Measurements from ENCODE around the gene ATXN7L3B.

ATXN7L3B gene

DNA sequence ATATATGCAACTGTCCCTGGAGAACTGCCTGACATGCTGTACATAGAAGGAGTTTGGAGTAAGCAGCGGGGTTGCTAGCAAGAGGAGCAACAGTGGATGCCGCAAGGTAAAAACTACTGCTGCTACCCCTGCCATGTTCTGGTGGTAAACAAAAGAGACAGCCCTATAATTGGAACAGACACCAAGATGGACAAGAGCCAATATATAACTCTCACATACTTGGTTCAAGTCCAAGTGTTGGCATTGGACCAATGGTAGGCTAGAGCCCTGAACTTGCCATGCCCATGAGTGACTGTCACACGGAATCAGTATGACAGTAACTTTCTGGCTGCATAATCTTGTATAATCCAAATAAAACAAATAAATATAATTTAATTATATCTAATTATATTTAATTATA lies 13.7 kb downstream of the ATXN7L3B start:
- H3K4me1 ChIP-seq (ENCODE audit: control insufficient read depth, insufficient read depth, low read length): no peaks in the 10 kb centered on the region
- no peak overlapping the region for H3K4me3 ChIP-seq (ENCODE audit: low read length in 2 of 2)
- no peaks in the 10 kb centered on the region for H3K9me3 ChIP-seq (ENCODE audit: control insufficient read depth in 2 of 2, low read length in 2 of 2)
- no peak overlapping the region for H3K27ac ChIP-seq (ENCODE audit: low read length)
- no peaks in the 10 kb centered on the region for H3K27me3 ChIP-seq (ENCODE audit: control insufficient read depth in 1 of 2, insufficient read depth in 2 of 2, low read length in 2 of 2)
- no peaks in the 10 kb centered on the region for H3K36me3 ChIP-seq (ENCODE audit: control insufficient read depth in 2 of 2, insufficient read depth in 2 of 2, low read length in 2 of 2)
- no peak overlapping the region for H3K9ac ChIP-seq (ENCODE audit: low read length in 2 of 2)

DNA sequence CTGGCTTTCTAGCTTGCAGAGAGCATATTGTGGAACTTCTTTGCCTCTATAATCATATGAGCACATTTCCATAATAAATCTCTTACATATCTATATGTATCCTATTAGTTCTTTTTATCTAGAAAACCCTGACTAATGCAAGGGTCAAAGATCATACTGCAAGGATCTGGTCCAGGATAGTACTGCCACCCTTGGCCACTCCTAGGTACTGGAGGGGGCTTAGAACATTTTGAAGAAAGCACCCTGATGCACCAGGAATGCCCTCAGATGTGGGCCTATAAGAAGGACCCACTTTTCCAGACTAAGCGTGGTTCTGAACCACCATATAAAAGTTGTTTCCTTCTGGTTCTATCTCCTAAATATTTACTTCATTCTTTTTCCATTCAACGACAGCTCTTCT lies 14.6 kb downstream of the ATXN7L3B start:
- Histone ChIP-seq H3K9me3 (ENCODE audit: control insufficient read depth in 2 of 2, low read length in 2 of 2) (no peaks in the 10 kb centered on the region), H3K4me1 (ENCODE audit: control insufficient read depth, insufficient read depth, low read length) (no peaks in the 10 kb centered on the region), H3K27me3 (ENCODE audit: control insufficient read depth in 1 of 2, insufficient read depth in 2 of 2, low read length in 2 of 2) (no peaks in the 10 kb centered on the region), H3K9ac (ENCODE audit: low read length in 2 of 2) (no peak overlapping the region), H3K4me3 (ENCODE audit: low read length in 2 of 2) (no peak overlapping the region), H3K36me3 (ENCODE audit: control insufficient read depth in 2 of 2, insufficient read depth in 2 of 2, low read length in 2 of 2) (no peaks in the 10 kb centered on the region), H3K27ac (ENCODE audit: low read length) (no peak overlapping the region)

DNA sequence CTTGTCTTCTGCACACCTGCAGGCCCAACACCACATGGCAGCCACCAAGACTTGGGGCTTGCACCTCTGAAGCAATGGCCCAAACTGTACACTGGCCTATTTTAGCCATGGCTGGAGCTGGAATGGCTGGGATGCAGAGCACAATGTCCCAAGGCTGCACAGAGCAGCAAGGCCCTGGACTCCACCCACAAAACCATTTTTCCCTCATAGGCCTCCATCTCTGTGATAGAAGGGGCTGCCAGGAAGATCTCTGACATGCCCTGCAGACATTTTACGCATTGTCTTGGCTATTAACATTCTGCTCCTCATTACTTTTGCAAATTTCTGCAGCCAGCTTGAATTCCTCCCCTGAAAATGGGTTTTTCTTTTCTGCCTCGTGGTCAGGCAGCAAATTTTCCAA lies 22.1 kb downstream of the ATXN7L3B start:
- Histone ChIP-seq H3K4me3 (ENCODE audit: low read length in 2 of 2) (no peak overlapping the region), H3K36me3 (ENCODE audit: control insufficient read depth in 2 of 2, insufficient read depth in 2 of 2, low read length in 2 of 2) (no peaks in the 10 kb centered on the region), H3K9me3 (ENCODE audit: control insufficient read depth in 2 of 2, low read length in 2 of 2) (no peaks in the 10 kb centered on the region), H3K27me3 (ENCODE audit: control insufficient read depth in 1 of 2, insufficient read depth in 2 of 2, low read length in 2 of 2) (no peaks in the 10 kb centered on the region), H3K4me1 (ENCODE audit: control insufficient read depth, insufficient read depth, low read length) (no peaks in the 10 kb centered on the region), H3K9ac (ENCODE audit: low read length in 2 of 2) (no peak overlapping the region), H3K27ac (ENCODE audit: low read length) (no peak overlapping the region)

DNA sequence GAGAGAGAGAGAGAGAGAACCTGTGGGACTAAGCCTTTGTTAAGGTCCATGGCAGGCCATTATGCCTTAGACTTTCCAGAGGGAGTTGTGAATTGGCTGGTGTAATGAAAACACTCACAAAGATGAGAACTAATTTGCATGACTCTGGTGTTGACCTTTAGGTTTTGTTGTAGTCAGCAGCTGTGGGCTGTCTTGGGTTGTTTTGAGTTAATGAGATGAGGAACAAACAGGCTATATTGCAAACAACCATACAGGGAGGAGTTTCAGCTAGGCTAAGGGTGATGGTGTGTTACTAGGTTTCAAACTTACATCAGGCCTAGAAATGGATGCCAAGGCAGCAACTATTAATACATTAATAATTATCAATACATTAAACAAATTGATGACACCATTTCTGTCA lies 26.3 kb downstream of the ATXN7L3B start:
- Histone ChIP-seq H3K4me3 (ENCODE audit: low read length in 2 of 2) (no peak overlapping the region), H3K4me1 (ENCODE audit: control insufficient read depth, insufficient read depth, low read length) (no peaks in the 10 kb centered on the region), H3K27me3 (ENCODE audit: control insufficient read depth in 1 of 2, insufficient read depth in 2 of 2, low read length in 2 of 2) (no peaks in the 10 kb centered on the region), H3K9me3 (ENCODE audit: control insufficient read depth in 2 of 2, low read length in 2 of 2) (no peaks in the 10 kb centered on the region), H3K9ac (ENCODE audit: low read length in 2 of 2) (no peak overlapping the region), H3K27ac (ENCODE audit: low read length) (no peak overlapping the region), H3K36me3 (ENCODE audit: control insufficient read depth in 2 of 2, insufficient read depth in 2 of 2, low read length in 2 of 2) (no peaks in the 10 kb centered on the region)

DNA sequence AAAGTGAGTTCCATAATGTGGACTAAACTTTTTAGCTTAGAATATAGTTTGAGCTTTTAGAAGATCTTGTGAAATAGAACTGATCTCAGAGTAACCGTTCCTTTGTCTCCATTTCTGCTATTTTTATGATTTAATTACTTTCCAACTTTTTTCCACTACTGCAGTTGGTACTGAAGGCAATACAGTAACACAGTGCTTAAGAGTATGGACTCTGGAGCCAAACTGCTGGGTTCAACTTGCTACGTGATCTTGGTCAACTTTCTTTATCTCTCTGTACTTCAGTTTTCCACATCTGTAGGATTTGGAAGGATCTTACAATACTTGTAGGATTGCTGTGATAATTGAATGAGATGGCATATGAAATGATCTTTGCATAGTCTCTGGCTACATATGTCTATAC lies 40.9 kb downstream of the ATXN7L3B start:
- H3K4me3 ChIP-seq (ENCODE audit: low read length in 2 of 2): no peak overlapping the region
- no peak overlapping the region for H3K9ac ChIP-seq (ENCODE audit: low read length in 2 of 2)
- H3K36me3 ChIP-seq (ENCODE audit: control insufficient read depth in 2 of 2, insufficient read depth in 2 of 2, low read length in 2 of 2): no peaks in the 10 kb centered on the region
- H3K9me3 ChIP-seq (ENCODE audit: control insufficient read depth in 2 of 2, low read length in 2 of 2): no peaks in the 10 kb centered on the region
- no peaks in the 10 kb centered on the region for H3K27me3 ChIP-seq (ENCODE audit: control insufficient read depth in 1 of 2, insufficient read depth in 2 of 2, low read length in 2 of 2)
- H3K27ac ChIP-seq (ENCODE audit: low read length): no peak overlapping the region
- no peaks in the 10 kb centered on the region for H3K4me1 ChIP-seq (ENCODE audit: control insufficient read depth, insufficient read depth, low read length)

DNA sequence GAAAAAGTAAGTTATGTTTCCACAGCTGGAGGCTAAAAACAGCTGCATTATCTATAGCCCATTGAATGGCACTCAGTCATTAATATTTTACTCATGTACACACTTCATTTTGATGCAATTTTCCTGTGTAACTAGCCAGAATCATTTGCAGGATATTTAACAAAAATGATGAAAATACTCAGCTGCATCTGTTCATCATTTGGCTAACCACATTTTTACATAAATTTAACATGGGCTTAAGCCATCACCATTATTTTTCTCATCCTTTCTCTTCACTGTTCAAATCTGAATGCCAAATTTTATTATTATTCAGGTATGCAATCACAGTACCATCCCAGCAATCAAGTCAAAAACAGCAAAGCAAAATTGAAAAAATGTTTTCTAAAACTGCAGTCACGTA lies 41.8 kb downstream of the ATXN7L3B start:
- H3K9me3 ChIP-seq (ENCODE audit: control insufficient read depth in 2 of 2, low read length in 2 of 2): no peaks in the 10 kb centered on the region
- no peaks in the 10 kb centered on the region for H3K27me3 ChIP-seq (ENCODE audit: control insufficient read depth in 1 of 2, insufficient read depth in 2 of 2, low read length in 2 of 2)
- no peaks in the 10 kb centered on the region for H3K36me3 ChIP-seq (ENCODE audit: control insufficient read depth in 2 of 2, insufficient read depth in 2 of 2, low read length in 2 of 2)
- no peak overlapping the region for H3K4me3 ChIP-seq (ENCODE audit: low read length in 2 of 2)
- no peaks in the 10 kb centered on the region for H3K4me1 ChIP-seq (ENCODE audit: control insufficient read depth, insufficient read depth, low read length)
- no peak overlapping the region for H3K27ac ChIP-seq (ENCODE audit: low read length)
- no peak overlapping the region for H3K9ac ChIP-seq (ENCODE audit: low read length in 2 of 2)

DNA sequence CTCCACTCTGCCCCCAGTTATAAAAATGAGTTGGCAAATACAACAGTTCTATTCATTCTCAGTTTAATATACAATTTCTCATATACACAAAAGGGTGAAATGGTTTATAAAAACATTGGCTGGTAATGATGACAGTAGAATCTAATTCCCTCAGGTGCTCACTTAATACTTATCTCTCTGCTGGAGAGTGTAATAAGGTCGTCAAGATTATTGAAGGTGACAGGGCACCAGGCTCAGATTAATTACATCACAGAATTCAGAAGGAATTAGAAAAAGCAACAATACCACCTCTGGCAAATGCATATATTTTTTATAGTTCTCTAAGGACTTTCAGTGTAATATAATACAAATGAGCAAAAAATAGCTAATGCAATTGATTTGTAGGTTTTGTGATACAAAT lies 42.3 kb downstream of the ATXN7L3B start:
- Histone ChIP-seq H3K4me3 (ENCODE audit: low read length in 2 of 2) (no peak overlapping the region), H3K27ac (ENCODE audit: low read length) (no peak overlapping the region), H3K27me3 (ENCODE audit: control insufficient read depth in 1 of 2, insufficient read depth in 2 of 2, low read length in 2 of 2) (no peaks in the 10 kb centered on the region), H3K36me3 (ENCODE audit: control insufficient read depth in 2 of 2, insufficient read depth in 2 of 2, low read length in 2 of 2) (no peaks in the 10 kb centered on the region), H3K9me3 (ENCODE audit: control insufficient read depth in 2 of 2, low read length in 2 of 2) (no peaks in the 10 kb centered on the region), H3K4me1 (ENCODE audit: control insufficient read depth, insufficient read depth, low read length) (no peaks in the 10 kb centered on the region), H3K9ac (ENCODE audit: low read length in 2 of 2) (no peak overlapping the region)

DNA sequence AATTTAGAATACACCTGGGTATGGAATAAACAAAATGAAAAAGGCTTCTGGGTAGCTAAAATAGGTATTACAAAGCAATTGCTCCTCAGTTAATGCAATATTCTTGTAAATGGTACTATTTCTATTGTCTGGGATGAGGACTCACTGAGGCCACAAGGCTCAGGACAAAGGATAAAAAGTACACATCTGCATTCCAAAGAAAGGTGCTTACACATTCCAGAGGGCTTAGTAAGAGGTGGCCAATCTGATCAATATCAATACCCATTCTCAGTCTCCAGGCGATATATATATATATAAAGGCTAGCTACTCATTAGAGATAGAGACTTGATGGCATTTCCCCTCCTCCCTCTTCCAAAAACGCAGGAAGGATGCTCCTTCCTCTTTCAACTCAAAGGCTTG lies 43.8 kb downstream of the ATXN7L3B start:
- Histone ChIP-seq H3K4me1 (ENCODE audit: control insufficient read depth, insufficient read depth, low read length) (no peaks in the 10 kb centered on the region), H3K27ac (ENCODE audit: low read length) (no peak overlapping the region), H3K9ac (ENCODE audit: low read length in 2 of 2) (no peak overlapping the region), H3K36me3 (ENCODE audit: control insufficient read depth in 2 of 2, insufficient read depth in 2 of 2, low read length in 2 of 2) (no peaks in the 10 kb centered on the region), H3K4me3 (ENCODE audit: low read length in 2 of 2) (no peak overlapping the region), H3K27me3 (ENCODE audit: control insufficient read depth in 1 of 2, insufficient read depth in 2 of 2, low read length in 2 of 2) (no peaks in the 10 kb centered on the region), H3K9me3 (ENCODE audit: control insufficient read depth in 2 of 2, low read length in 2 of 2) (no peaks in the 10 kb centered on the region)

DNA sequence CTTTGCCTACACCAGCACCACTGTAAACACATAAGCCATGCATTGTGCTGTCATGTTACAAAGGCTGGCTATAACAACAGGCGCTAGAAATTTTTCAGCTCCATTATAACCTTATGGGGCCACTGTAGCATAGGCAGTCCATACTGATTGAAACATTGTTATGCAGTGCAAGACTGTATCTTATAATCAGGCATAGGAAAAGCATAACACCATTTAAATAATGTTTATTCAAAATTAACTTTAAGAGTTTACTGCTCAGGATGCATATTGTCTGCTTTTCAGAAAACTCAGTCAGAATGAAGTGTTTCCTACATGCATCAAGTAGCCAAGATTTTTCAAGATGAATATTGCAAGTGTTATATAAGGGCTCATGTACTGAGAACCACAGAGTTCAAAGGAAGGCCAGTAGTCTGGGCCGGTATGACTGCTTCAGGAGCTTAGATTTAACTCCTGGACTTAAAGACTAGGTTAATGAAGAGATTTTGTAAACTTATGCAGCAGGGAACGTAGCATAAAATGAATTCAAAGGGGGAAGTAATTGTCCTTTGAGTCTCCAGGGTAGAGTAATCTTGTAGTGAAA lies 46.9 kb downstream of the ATXN7L3B start:
- Histone ChIP-seq H3K27ac (ENCODE audit: low read length) (no peak overlapping the region), H3K4me3 (ENCODE audit: low read length in 2 of 2) (no peak overlapping the region)

DNA sequence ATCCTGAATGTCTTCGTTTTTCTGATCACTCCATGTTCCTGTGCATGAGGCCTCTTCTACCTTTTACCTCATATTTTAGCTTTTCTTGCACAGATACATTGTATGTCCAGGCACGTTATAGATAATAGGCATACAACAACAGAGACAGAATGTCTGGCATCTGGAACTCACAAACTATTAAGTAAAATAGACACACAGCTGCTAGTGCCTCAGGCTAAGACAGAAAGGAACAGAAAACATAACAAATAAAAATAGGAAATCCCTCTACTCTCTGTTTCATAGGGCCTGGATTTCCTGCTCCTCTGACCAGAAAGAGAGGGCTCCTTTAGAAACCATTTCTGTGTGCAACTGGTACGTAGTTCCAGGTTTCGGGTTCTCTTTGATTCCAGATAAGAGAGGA lies 48.6 kb downstream of the ATXN7L3B start:
- H3K27me3 ChIP-seq (ENCODE audit: control insufficient read depth in 1 of 2, insufficient read depth in 2 of 2, low read length in 2 of 2): no peaks in the 10 kb centered on the region
- no peak overlapping the region for H3K9ac ChIP-seq (ENCODE audit: low read length in 2 of 2)
- no peak overlapping the region for H3K4me3 ChIP-seq (ENCODE audit: low read length in 2 of 2)
- H3K9me3 ChIP-seq (ENCODE audit: control insufficient read depth in 2 of 2, low read length in 2 of 2): no peaks in the 10 kb centered on the region
- H3K4me1 ChIP-seq (ENCODE audit: control insufficient read depth, insufficient read depth, low read length): no peaks in the 10 kb centered on the region
- no peak overlapping the region for H3K27ac ChIP-seq (ENCODE audit: low read length)
- H3K36me3 ChIP-seq (ENCODE audit: control insufficient read depth in 2 of 2, insufficient read depth in 2 of 2, low read length in 2 of 2): no peaks in the 10 kb centered on the region

More for the DNA sequence above, 46.9 kb downstream of the ATXN7L3B start:
- Histone ChIP-seq H3K9me3 (ENCODE audit: control insufficient read depth in 2 of 2, low read length in 2 of 2) (no peaks in the 10 kb centered on the region), H3K36me3 (ENCODE audit: control insufficient read depth in 2 of 2, insufficient read depth in 2 of 2, low read length in 2 of 2) (no peaks in the 10 kb centered on the region), H3K9ac (ENCODE audit: low read length in 2 of 2) (no peak overlapping the region), H3K27me3 (ENCODE audit: control insufficient read depth in 1 of 2, insufficient read depth in 2 of 2, low read length in 2 of 2) (no peaks in the 10 kb centered on the region), H3K4me1 (ENCODE audit: control insufficient read depth, insufficient read depth, low read length) (no peaks in the 10 kb centered on the region)
